ENCODE data around the gene MAVS. TPM values are rescaled to one million over a fixed set of nuclear protein-coding genes. Genes with fewer than 3 reads are reported as not detected.

MAVS gene
- total RNA-seq, 4 donors from 2014 or later: 20.7 to 58.0 (median 27.2) TPM

DNA sequence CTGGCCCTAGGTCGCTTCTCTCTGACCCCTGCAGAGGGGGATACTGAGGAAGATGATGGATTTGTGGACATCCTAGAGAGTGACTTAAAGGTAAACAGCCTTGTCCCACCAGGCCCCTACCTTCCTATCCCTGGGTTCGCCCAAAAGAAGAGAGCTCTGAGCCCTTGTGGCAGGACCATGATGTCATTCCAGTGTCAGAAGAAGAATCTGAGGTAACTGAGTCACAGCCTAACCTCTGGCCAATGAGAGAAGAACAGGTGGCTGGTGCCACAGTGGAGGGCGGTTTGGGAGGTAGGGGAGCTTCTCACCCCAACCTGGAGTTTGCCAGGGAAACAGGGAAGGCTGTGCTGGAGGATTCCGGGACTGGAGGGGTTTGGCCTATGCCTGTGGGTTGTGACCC lies 45.3 kb upstream of the MAVS start:
- TF ChIP-seq, protein P1, sequence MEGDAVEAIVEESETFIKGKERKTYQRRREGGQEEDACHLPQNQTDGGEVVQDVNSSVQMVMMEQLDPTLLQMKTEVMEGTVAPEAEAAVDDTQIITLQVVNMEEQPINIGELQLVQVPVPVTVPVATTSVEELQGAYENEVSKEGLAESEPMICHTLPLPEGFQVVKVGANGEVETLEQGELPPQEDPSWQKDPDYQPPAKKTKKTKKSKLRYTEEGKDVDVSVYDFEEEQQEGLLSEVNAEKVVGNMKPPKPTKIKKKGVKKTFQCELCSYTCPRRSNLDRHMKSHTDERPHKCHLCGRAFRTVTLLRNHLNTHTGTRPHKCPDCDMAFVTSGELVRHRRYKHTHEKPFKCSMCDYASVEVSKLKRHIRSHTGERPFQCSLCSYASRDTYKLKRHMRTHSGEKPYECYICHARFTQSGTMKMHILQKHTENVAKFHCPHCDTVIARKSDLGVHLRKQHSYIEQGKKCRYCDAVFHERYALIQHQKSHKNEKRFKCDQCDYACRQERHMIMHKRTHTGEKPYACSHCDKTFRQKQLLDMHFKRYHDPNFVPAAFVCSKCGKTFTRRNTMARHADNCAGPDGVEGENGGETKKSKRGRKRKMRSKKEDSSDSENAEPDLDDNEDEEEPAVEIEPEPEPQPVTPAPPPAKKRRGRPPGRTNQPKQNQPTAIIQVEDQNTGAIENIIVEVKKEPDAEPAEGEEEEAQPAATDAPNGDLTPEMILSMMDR (IDR thresholded peaks at IDR 0.05; ENCODE audit: low read depth): no peak

DNA sequence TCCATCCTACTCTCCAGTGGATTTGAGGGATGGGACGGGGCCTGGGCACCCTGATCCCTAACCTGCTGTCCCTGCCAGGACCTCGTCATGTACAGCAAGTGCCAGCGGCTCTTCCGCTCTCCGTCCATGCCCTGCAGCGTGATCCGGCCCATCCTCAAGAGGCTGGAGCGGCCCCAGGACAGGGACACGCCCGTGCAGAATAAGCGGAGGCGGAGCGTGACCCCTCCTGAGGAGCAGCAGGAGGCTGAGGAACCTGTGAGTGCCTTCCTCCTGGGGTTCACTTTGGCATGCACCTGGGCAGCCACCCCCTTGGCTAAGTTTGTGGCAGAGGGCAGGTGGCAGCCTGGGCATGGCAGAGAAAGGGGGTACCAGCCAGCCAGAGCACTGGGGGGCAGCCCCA lies 44.8 kb upstream of the MAVS start:
- TF ChIP-seq, protein P1 (IDR thresholded peaks at IDR 0.05; ENCODE audit: low read depth): no peak

GRCh38 chr20:3802524-3803239 lies 44.0 kb upstream of the MAVS start:
- TF ChIP-seq, protein P1 (IDR thresholded peaks at IDR 0.05; ENCODE audit: low read depth): no peak

- TF ChIP-seq, protein P1 (IDR thresholded peaks at IDR 0.05; ENCODE audit: low read depth): no peak
Measured at GRCh38 chr20:3803289-3803688, 43.3 kb upstream of the MAVS start.

DNA sequence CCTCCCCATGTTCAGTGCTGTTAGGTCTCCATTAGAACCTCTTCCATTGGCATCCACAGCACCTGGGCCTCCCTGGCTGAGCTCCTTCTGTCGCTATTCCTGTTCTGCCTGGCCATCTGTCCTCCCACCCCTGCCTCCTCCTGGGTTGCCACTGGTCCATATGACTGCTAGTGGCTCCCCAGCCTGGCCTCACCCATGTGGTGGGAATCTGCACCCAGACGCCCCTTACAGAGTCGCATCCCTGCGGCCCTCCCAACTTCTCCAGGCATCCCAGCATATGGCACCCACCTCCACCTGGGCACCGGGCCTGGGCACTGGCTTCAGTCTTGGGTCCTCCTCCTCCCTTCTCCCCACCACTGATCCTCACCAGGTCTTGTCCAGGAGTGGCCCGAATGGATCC lies 42.8 kb upstream of the MAVS start:
- TF ChIP-seq, protein P1 (IDR thresholded peaks at IDR 0.05; ENCODE audit: low read depth): no peak

- TF ChIP-seq, protein P1 (IDR thresholded peaks at IDR 0.05; ENCODE audit: low read depth): no peak
Measured at GRCh38 chr20:3804254-3804751, 42.3 kb upstream of the MAVS start.

GRCh38 chr20:3804781-3805180 lies 41.9 kb upstream of the MAVS start:
- TF ChIP-seq, protein P1 (IDR thresholded peaks at IDR 0.05; ENCODE audit: low read depth): no peak
